Hematopoietic multipotent progenitor cell treated with erythropoietin and hydrocortisone succinate and interleukin-3 and kit ligand, for 4 days (in vitro differentiated cells): ENCODE data around the gene IP6K1.

Experiments used
- DNase-seq: peaks from one replicate; pipeline ENCODE4 v3.0.0-alpha.2; 2015

The IP6K1 gene

DNA sequence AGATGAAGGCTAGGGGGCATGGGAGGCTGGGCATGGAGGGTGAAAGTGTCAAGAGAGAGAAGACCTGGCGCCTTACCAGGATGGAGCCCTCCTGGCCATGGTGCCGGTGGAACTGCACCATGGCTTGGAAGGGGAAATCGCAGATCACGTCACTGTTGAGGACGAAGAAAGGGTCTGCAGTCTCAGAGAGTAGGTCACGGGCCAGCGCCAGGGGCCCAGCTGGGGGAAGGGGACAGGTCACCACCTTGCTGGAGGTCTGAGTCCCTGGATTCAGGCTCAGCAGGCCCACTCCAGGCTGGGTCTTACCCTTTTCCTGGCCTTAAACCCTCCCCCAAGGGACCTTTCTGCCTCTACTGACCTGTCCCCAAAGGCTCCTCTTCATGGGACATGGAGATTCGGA lies 63.4 kb downstream of the IP6K1 start:
- no peak for DNase-seq

DNA sequence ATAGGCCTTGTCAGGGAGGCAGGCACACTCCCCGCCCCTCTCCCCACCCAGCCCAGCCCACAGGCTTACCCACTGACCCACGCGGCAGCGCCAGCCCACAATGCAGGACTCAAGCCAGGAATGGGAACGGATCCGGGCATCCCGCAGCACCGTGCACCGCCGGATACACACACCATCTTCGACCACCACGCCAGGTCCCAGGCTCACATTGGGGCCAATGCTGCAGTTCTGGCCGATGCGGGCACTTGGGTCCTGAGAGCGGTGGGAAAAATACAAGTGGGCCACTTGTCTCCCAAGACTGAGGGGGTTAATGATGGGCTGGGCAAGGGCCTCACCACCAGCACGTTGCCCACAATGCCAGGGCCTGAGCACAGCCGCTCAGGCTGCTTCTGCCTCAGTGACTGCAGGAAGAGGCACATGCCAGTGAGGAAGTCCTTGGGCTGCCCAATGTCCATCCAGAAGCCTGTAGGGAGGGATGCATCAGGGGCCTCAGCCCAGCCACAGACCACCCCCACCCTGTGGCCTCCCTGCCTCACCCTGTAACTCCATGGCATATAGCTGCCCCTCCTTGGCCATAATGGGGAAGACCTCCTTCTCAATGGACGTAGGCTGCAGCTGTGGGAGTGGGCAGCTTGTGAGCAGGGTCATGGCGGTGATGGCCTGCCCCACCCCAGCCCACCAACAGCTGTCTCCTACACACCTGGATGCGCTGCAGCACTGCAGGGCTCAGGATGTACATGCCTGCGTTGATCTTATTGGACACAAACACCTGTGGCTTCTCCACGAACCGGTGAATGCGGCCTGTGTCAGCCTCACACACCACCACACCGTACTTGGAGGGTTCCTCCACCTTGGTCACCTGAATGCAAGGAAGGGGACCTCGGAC lies 64.2 kb downstream of the IP6K1 start:
- DNase-seq: no peak

DNA sequence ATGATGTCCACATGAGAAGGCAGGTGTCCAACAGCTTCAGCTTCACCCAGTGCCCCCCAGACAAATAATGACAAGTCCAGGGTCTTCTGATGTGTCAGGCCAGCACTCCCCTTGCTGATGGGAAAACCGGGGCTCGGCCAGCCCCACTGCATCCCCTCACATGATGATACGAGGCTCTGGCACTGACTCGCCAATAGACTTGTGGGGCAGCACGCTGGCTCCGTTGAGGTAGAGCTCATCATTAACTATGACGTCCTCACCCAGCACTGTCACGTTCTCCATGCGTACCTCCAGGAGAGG lies 64.8 kb downstream of the IP6K1 start:
- no peak for DNase-seq

DNA sequence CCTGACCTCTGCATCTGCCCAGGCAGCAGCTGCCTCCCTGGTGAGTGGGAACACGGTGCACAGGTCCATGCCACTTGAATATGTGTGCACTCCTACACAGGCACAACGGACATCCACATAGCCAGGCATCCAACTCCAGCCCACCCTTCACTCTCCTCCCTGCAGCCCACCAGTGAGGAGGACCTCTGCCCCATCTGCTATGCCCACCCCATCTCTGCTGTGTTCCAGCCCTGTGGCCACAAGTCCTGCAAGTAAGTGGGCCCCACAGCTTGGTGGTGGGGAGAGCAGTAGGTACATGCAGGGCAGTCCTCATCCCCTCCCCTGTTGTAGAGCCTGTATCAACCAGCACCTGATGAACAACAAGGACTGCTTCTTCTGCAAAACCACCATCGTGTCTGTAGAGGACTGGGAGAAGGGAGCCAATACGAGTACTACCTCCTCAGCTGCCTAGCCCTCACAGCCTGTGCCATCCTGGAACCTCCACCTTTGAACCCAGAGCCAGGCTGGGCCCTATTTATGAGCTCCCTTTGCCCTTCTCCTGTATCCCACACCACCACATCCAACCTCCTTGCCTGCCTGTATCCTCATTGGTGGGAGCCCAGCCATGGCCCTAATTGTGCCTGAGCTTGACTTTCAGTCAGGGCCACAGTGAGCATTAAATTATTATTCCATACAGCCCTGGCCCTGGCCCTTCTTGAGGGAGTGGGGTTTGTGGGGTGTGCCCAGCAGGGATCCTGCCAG lies 65.3 kb downstream of the IP6K1 start:
- no peak for DNase-seq

DNA sequence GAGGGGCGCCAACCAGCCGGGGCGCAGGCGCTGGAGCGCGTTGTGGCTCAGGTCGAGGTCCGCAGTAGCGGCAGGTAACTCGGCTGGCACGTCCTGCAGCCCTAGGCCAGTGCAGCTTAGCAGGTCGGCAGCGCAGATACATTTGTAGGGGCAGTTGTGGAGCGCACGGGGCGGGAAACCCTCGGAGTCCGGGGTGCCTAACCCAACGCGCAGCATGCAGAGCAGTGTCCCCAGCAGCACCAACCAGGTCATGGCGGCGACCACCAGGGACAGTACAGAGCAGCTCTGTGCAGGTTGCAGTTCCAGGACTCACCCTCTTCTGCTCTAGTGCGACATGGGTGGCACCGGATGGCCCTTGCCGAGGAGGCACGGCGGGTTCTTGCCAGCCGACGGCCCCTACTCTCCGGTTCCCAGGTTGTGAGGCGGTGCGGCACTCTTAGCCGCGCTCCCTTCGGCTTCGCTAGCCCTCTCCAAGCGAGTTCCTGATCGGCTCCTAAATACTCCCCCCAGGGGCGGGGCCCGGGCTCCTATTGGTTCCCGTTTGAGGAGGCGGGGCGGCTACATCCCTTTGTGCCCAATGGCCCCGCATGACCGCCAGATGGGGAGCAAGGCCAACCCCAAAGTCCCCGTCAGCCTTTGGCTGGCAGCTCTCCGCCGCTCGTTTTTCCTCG lies 67.0 kb downstream of the IP6K1 start, which contains the start of gene AMIGO3:
TSS of gene AMIGO3 (minus strand) at position 471 of the 671 bp plus-strand sequence. CDS start at position 252, 219 bp downstream.
- peak; percentile 99 for DNase-seq

DNA sequence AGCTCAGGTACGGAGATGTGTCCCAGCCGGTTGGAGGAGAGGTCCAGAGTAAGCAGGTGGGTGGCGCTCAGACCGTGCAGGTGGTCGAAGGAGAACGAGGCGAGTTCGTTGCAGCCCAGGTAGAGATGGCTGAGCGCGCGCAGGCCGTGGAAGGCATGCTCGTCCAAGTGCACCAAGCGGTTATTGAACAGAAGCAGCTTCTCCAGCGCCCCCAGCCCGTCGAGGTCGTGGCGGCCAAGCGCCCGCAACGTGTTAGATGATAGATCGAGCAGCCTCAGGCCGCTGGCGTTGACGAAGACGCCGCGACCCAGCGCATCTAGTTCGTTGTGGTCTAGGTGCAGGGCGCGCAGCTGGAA lies 67.5 kb downstream of the IP6K1 start:
- DNase-seq: peak; percentile 65

DNA sequence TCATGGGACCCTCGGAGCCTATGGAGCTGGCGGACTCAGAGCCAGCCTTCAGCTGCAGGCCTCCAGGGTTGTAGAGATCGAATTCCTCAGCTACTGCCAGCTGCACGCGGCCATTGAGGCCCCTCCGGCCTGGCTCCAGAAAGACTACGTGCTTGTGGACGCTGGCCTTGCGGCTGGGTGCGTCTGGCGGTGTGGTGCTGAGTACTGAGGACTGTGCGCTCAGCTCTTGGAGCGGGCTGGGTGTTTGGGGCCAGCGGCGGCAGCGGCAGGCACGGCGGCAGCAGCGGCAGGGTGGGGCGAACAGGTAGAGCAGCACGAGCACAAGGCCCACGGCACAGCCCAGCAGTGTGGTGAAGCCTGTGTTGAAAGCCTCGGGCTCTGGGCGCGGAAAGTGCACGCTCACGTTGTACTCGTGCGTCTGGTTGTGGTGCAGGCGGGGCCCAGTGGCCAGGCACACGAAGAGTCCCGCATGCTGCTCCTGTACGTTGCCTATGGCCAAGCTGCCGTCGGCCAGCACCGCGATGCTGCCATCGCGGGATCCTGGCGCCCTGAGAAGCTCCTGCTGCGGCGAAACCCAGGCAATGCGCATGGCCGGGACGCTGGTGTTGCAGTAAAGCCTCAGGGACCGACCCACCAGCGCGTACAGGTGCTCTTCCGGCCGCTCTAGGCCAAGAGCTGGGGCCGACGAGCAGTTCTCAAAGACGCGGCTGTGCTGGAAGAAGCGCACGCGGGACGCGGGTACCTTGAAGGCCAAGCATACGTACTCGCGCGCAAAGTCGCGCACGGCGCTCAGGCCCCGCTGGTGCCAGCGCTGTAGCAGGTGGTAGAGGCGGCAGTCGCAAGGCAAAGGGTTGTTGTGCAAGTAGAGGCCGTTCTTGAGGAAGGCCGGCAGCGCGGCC lies 68.1 kb downstream of the IP6K1 start:
- DNase-seq: no peak

DNA sequence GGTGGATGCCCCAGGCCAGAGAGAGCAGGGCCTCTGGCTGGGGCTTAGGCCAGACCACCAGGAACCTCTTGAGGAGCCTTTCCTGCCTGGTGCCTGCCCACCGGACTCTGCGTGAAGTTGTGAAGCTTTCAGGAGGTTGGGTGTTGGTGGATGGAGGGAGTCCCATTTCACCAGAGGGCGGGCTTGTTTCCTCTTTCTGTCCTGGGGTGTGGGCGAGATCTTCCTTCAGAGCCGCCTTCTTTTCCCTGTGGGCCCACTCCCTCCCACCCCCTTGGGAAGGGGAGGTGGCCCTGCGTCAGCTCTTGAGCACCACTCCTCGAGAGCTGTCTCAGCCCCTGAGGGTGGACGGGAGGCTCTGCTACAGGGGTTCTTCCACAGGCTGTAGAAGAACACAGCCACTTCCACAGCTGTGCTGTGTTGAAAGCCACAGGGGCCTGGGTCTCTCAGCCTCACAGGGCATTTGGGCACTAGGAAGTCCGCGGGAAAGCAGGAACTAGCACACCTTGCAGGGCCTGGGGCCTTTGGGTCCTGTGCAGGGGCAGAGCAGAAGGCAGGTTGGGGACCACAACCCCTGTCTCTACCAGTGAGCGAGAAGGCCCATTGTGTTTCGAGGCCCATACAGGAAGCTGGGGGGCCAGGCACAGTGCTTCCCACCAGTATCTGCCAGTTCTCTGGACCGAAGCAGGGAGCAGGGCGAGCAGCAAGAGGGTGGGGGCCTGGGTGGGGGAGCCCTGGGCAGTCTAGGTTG lies 69.0 kb downstream of the IP6K1 start:
- no peak for DNase-seq

DNA sequence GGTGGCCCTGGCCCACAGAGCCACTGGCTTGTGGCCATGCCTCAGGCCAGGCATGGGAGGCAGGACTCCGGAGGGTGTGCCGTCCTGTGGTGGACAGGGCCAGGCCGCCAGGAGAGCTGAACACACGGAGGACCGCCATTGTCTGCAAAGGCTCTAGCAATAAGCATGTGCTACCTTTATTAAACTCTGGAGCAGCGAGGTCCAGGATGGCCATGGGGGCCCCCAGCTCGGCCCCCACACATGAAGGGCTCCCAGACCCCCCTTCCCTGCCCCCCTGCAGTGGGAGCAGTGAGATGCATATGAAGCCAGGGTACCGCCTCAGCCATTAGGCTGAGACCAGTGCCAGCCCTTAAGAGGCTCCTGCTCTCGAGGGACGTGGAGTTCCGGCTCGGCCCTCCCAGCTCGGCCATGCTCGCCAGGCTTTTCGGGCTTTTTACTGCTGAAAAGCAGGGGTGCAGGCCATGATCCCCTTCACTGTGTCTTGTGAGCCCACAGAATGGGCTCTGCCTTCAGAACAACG lies 69.6 kb downstream of the IP6K1 start:
- no peak for DNase-seq

DNA sequence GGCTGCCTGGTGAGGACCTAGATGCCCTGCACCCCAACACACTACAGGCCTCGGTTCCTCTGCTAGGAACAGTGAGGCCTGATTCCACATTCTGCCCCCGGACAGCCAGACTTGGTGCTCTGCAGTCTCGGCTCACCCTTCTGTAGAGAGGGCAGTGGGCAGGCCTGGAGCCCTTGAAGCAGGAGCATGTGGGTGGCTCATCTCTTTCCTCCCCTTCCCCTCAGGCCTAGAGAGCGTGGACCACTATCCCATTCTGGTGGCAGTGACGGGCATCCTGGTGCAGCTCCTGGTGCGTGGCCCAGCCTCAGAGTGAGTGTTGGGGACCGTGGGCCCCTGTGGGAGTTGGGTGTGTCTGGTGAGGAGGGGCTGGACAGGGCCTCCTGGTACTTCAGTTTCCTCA lies 70.2 kb downstream of the IP6K1 start:
- no peak for DNase-seq

DNA sequence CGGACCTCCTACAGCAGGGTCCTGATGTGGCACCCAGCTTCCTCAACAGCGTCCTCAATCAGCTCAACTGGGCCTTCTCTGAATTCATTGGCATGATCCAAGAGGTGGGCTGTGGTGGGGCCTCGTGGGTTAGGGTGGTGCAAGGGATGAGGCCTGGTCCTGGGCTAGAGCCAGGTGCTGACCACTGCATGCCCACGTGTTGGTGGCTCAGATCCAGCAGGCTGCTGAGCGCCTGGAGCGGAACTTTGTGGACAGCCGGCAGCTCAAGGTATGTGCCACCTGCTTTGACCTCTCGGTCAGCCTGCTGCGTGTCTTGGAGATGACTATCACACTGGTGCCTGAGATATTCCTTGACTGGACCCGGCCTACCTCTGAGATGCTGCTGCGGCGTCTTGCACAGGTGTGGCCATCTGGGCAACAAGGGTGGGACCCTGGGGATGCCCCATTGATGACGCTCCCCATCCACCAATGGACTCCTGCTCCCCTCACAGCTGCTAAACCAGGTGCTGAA lies 70.7 kb downstream of the IP6K1 start:
- no peak for DNase-seq

DNA sequence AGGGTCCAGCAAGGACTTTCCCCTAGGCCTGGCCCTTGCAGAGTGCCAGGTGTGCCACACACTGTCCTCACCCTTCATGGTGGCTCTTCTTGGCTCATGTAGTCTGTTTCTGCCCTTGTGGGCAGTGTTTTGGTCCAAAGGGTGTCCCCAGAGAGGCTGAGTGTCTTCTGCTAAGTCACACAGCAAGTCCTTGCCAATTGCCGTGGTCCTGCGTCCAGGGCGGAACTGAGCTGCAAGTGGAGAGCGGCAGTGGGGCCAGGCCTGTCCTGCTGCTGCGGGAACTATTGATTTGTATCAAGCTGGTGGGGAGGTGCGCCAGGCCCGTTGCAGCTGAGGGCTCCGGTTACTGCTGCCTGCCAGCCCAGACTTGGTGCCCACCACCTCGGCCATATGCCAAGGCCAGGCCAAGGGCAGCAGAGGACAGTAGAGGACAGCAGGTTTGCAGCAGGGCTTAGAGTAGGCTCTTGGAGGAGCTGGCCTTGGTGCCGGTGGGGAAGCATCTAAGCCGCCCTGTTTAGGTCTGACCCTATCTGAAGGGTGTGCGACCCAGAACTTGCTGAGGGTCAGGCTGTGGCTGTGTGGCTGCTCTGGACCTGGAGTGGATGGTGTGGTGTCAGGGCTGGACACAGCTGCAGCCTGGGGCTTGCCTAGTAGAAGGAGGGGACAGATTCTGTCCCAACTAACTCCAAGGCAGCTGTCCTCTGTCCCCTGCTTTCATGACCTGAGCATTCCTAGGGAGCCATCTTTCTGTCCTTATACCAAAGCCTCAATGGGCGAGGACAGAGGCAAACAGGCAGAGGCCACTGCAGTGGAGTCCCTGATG lies 71.4 kb downstream of the IP6K1 start:
- no peak for DNase-seq

DNA sequence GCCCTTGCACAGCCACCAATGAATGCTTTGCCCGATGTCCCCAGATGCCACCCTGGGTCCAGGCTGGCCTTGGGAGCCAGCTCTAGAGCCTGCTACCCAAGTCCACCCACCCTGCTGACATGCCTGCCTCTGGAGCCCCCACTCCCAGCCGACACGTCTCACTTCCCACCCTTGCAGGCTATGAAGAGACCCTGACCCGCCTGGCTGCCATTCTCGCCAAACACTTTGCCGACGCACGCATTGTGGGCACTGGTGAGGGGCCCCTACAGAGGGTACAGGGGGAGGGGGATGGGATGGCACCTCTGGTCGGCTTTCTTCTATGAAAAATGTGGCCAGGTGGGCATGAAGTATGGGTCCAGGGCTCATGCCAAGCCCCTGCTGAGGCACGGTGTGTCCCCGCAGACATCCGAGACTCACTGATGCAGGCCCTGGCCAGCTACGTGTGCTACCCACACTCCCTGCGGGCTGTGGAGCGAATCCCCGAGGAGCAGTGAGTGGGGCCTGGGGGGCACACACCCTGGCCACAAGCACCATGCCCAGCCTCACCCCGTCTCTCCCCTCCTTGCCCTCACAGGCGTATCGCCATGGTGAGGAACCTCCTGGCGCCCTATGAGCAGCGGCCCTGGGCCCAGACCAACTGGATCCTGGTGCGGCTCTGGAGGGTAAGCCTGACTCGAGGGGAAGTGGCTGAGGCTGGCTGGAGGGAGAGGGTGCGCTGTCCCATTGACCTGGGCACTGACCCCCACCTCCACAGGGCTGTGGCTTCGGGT lies 72.8 kb downstream of the IP6K1 start:
- DNase-seq: no peak

DNA sequence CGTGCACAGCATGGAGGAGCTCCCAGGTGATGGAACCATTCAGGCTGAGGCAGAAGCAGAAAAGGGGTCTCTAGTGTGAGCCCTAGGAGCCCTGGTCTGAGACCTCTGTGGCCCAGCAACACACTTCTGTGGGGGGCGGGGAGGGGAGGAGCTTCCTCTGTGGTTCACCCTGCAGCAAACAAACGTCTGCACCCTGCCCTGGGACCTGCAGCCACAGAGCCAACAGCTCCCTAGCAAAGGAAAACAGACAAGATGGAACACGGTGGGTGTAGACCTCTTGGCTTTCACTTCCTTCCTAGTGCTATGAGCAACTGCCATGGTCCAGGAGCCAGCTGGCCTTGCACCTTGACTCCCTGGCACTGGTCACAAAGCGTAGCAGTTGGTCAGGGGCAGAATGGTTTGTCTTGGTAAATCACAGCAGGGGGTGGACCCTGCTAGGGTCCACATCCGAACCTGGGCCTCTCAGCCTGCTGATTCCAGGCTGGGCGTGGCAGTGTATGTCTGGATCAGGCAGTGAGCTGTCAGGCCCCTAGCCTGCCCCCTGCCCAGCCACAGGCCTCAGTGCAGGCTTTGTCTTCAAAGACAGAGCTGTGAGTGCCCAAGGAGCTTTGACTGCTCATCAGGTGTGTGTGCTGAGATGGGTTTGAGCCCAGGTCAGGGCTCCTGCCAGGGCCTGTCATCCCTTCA lies 73.6 kb downstream of the IP6K1 start:
- DNase-seq: peak; percentile 41

DNA sequence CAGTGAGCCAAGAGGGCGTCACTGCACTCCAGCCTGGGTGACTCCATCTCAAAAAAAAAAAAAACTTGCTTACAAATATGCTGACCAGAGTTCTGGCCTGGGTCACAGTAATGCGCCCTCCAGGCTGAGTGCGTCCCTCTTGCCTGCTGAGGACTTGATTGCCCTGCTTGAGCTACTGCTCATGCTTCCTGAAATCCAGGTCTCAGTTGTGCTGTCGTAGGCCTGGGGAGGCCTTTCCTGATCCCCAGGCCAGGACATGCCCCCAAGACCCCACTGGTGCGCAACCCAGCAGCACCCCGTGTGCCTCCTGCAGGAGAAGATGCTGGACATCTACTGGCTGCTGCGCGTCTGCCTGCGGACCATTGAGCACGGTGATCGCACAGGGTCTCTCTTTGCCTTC lies 74.2 kb downstream of the IP6K1 start:
- no peak for DNase-seq

DNA sequence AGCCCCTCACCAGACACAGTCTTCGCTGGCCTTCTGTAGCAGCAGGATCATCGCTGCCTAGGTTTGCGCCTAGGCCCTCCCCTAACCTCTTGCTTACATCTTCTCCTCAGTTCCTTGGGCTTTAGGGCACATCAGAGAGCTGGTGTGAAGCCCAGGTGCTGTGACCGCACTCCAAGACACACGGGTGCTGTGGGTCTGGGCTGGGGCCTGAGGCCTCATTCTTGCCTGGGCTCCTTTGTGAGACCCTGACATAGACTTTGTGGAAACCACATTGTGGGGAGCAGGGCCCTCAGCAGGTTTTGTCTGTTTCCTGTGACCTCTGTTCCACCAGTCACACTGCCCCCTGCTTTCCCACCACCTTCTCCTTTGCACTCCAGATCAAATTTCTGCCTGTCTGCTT lies 74.9 kb downstream of the IP6K1 start:
- peak; percentile 22 for DNase-seq

DNA sequence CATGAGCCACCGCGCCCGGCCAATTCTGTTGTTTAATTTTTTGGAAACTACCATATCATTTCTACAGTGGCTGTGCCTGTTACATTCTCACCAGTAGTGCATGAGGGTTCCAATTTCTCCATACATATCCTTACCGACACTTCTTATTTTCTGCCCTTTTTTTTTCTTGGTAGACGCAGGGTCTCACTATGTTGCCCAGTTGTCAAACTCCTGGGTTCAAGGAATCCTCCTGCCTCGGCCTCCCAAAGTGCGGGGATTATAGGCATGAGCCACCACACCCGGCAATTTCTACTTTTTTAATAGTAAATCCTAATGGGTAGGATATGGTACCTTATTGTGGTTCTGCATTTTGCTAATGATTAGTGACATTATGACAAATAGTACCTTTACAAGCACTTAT lies 76.5 kb downstream of the IP6K1 start:
- DNase-seq: no peak

DNA sequence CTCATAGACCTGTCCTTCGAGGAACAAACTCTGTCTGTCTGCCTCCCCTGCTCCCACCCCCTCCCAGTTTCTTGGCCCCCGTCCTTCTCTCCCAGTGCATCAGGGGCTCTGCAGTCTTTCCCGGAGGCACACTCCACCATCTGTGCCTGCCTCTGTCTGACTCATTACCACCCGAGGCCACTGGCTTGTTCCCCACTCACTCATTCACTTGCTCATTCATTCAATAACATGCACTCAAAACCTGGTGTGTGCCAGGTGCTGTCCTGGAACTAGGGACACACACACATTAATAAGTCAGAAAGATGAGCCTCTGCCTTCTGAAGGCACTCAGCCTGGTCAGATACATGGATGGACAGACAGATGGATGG lies 79.2 kb downstream of the IP6K1 start:
- no peak for DNase-seq

DNA sequence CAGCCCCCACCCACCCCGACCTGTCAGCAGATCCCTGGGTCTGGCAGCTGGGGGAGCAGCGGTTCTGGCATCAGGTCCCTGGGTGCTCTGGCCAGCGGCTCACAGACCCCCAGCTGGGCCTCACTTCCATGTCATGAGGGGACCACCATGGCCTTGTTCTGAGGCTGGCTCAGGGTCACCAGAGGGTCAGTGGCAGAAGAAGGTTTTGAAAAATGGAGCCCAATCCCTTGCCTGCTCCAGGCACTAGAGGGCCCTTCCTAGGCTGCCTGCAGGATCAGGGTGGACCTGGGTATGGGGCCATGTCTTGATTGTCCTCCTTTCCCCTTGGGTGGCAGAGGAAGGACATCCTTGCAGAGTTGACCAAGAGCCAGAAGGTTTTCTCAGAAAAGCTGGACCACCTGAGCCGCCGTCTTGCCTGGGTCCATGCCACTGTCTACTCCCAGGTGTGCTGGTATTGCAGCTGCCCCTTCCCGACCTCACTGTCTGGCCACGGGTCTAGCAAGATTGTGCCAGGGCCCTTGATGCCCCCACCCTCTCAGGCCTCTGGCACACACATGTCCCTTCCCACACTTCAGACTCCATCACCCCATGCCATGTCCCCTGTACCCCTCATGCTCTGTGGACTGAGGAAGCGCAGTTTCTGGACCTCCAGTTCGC lies 79.8 kb downstream of the IP6K1 start:
- DNase-seq: no peak
